VCaP (cell line): ENCODE data around the gene CTLA4.

ENCODE experiments used
- H3K27ac ChIP-seq: fragments of 450-650 bp; 2 replicates; pipeline ENCODE4 v1.5.1; 2017
- TF ChIP-seq, protein P1 (sequence below): fragments of 450-650 bp; conservative IDR thresholded peaks from 2 replicates; pipeline ENCODE4 v1.5.1; 2017; ENCODE audit warnings: mild to moderate bottlenecking, moderate library complexity

Gene CTLA4

DNA sequence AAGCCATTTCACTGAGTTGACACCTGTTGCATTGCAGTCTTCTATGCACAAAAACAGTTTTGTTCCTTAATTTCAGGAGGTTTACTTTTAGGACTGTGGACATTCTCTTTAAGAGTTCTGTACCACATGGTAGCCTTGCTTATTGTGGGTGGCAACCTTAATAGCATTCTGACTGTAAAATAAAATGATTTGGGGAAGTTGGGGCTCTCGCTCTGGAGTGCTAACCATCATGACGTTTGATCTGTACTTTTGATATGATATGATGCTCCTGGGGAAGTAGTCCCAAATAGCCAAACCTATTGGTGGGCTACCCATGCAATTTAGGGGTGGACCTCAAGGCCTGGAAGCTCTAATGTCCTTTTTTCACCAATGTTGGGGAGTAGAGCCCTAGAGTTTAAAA lies 3.4 kb downstream of the CTLA4 start:
- TF ChIP-seq, protein P1, sequence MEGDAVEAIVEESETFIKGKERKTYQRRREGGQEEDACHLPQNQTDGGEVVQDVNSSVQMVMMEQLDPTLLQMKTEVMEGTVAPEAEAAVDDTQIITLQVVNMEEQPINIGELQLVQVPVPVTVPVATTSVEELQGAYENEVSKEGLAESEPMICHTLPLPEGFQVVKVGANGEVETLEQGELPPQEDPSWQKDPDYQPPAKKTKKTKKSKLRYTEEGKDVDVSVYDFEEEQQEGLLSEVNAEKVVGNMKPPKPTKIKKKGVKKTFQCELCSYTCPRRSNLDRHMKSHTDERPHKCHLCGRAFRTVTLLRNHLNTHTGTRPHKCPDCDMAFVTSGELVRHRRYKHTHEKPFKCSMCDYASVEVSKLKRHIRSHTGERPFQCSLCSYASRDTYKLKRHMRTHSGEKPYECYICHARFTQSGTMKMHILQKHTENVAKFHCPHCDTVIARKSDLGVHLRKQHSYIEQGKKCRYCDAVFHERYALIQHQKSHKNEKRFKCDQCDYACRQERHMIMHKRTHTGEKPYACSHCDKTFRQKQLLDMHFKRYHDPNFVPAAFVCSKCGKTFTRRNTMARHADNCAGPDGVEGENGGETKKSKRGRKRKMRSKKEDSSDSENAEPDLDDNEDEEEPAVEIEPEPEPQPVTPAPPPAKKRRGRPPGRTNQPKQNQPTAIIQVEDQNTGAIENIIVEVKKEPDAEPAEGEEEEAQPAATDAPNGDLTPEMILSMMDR = no peak
- no peak overlapping the region for H3K27ac ChIP-seq

DNA sequence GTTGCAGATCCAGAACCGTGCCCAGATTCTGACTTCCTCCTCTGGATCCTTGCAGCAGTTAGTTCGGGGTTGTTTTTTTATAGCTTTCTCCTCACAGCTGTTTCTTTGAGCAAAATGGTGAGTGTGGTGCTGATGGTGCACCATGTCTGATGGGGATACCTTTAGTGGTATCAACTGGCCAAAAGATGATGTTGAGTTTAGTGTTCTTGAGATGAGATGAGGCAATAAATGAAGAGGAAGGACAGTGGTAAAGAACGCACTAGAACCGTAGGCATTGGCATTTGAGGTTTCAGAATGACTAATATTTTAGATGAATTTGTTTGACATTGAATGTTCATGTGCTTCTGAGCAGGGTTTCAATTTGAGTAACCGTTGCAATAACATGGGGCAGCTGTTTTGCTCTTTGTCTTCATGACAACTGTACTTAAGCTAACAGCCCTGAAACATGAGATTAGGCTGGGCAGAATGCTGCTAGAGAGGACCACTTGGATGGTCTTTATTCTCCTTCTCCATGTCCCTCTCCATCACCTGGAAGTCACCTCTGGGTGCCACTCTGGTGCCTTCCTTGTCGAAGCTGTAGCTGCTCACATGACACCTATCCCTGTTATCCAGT lies 3.9 kb downstream of the CTLA4 start:
- TF ChIP-seq, protein P1 = no peak
- H3K27ac ChIP-seq = no peak overlapping the region

DNA sequence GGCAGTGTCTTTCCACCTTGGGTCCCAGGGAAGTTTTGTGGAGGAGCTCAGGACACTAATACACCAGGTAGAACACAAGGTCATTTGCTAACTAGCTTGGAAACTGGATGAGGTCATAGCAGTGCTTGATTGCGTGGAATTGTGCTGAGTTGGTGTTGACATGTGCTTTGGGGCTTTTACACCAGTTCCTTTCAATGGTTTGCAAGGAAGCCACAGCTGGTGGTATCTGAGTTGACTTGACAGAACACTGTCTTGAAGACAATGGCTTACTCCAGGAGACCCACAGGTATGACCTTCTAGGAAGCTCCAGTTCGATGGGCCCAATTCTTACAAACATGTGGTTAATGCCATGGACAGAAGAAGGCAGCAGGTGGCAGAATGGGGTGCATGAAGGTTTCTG lies 5.9 kb downstream of the CTLA4 start:
- H3K27ac ChIP-seq = no peak overlapping the region
- TF ChIP-seq, protein P1 = no peak

GRCh38 chr2:203873921-203874631 lies 6.5 kb downstream of the CTLA4 start:
- H3K27ac ChIP-seq = no peak overlapping the region
- TF ChIP-seq, protein P1 = no peak

DNA sequence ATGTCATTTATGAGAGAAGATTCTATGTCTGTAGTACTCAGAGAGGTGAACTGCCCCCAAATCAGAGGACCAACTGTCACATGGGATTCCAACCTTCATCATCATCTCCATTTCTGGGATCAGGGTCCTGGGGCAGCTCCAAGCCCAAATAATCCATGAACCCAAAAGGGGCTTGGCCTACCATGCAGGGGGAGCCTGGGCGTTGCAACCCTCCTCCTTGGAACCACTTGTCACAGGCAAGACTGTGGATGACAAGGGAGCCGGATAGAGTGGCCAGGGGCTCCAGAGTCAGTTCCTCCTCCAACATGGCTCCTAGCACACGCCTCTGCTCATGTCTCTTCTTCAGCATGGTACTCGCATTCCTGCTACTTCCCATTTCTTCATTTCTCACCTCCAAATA lies 7.9 kb downstream of the CTLA4 start:
- no peak overlapping the region for H3K27ac ChIP-seq
- TF ChIP-seq, protein P1 = no peak

GRCh38 chr2:203876328-203876727 lies 8.8 kb downstream of the CTLA4 start:
- TF ChIP-seq, protein P1 = no peak
- no peak overlapping the region for H3K27ac ChIP-seq

DNA sequence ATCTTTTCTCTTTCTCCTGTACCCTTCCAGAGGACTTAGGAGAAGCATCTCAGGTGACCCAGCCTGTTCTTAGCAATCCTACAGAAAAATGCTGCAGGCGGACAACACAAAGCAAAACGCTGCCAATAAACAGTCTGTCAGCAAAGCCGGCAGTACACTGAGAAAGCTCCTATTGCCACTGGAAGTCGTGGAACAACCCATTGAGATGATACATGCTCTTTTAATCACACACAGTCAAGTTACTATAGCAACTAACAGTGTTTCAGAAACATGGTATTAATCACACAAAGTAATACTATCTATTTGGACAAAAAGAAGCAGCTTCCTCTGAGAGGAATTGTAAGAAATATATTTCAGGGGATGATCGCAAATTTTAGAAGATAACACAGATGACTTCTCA lies 10.5 kb downstream of the CTLA4 start:
- H3K27ac ChIP-seq = no peak overlapping the region
- TF ChIP-seq, protein P1 = no peak
